Activated naive CD4-positive, alpha-beta T cell treated with anti-CD3 and anti-CD28 coated beads, Interleukin-2, amount 50 U/mL, for 72 hours (primary cell): ENCODE results near the gene AMBRA1. TPM values are rescaled to one million over a fixed set of nuclear protein-coding genes. Genes with fewer than 3 reads are reported as not detected.
A peak's percentile ranks its signal among the peaks of the same experiment; 100 is the strongest.

Experiments
- ATAC-seq, 2 donors: fragments of 150-1000 bp; cut with Tn5 transposase; 2 replicates each; pipeline ENCODE4 v1.10.0; 2021; ENCODE audit warnings: mild to moderate bottlenecking in 2 of 2, moderate library complexity in 2 of 2
- DNase-seq, 2 donors: peaks; one replicate each; pipeline ENCODE4 v3.0.0; 2021 to 2022; ENCODE audit warnings: low spot score in 2 of 2
- H3K27ac Mint-ChIP-seq, 2 donors: one replicate each; pipeline ENCODE4 v1.8.0; 2022; ENCODE audit warnings: mild to moderate bottlenecking in 2 of 2, mixed read lengths in 2 of 2
- H3K36me3 Mint-ChIP-seq, 2 donors: one replicate each; pipeline ENCODE4 v1.8.0; 2022; ENCODE audit warnings: mixed read lengths in 2 of 2
- H3K9me3 Mint-ChIP-seq, 2 donors: one replicate each; pipeline ENCODE4 v1.8.0; 2022; ENCODE audit warnings: mixed read lengths in 2 of 2
- total RNA-seq, 2 donors: library from RNA; stranded (reverse); gene quantifications; one replicate each; pipeline ENCODE4 v1.2.3, GENCODE V29; 2022

AMBRA1 gene
- total RNA-seq, 2 donors from 2014 or later, result 20.9 to 28.5 TPM

GRCh38 chr11:46362156-46363030 lies 231.4 kb downstream of the AMBRA1 start:
- Mint-ChIP-seq H3K9me3 (no peaks in the 10 kb centered on the region), H3K36me3 (no peaks in the 10 kb centered on the region), H3K27ac (peak overlapping the region; percentile 89 to 91)
- ATAC-seq (no peak), DNase-seq (no peak)

- DNase-seq, result peak; percentile 67 to 69
- Mint-ChIP-seq H3K36me3 (no peaks in the 10 kb centered on the region), H3K9me3 (no peaks in the 10 kb centered on the region), H3K27ac (peak overlapping the region; percentile 89 to 95)
- ATAC-seq, result peak; percentile 91 to 92
These were observed 232.3 kb downstream of the AMBRA1 start for GRCh38 chr11:46361283-46362155.

GRCh38 chr11:46360878-46361277 lies 232.9 kb downstream of the AMBRA1 start:
- no peaks in the 10 kb centered on the region for H3K36me3 Mint-ChIP-seq
- peak overlapping the region; percentile 89 to 95 for H3K27ac Mint-ChIP-seq
- DNase-seq (no peak), ATAC-seq (peak; percentile 33 to 53)
- H3K9me3 Mint-ChIP-seq, result no peaks in the 10 kb centered on the region

GRCh38 chr11:46359953-46360352 lies 233.9 kb downstream of the AMBRA1 start:
- DNase-seq (no peak), ATAC-seq (no peak)
- Mint-ChIP-seq H3K27ac (no peak overlapping the region), H3K9me3 (no peaks in the 10 kb centered on the region), H3K36me3 (no peaks in the 10 kb centered on the region)

DNA sequence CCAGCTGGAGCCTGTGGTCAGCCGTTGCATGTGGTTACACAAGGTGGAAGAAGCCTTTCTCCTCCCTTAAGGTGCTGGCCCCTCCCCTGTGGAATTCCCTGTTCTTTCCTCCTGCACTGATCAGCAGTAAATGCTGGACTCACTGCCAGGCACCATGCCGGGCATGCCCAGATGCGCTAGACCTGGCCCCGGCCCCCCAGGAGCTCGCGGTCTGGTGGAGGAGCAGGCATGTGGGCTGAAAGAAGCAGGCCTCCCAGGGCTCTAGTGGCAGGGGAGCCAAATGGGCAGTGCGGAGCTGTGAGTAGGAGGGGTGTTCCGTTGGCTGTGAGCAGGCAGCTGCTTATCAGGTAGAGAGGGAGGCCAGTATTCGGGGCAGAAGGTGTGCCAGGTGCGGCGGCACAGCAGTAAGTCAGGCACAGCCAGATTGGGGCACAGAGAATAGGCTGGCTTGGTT lies 236.3 kb downstream of the AMBRA1 start:
- no peak for ATAC-seq
- no peaks in the 10 kb centered on the region for H3K9me3 Mint-ChIP-seq
- no peak for DNase-seq
- peaks cover 0 to 11% of the 10 kb centered on the region in 2 donors for H3K36me3 Mint-ChIP-seq
- H3K27ac Mint-ChIP-seq, result peak overlapping the region in 1 of 2 donors; percentile 24

- ATAC-seq (no peak), DNase-seq (no peak)
- H3K27ac Mint-ChIP-seq, result peak overlapping the region in 1 of 2 donors; percentile 24
- H3K9me3 Mint-ChIP-seq, result no peaks in the 10 kb centered on the region
- H3K36me3 Mint-ChIP-seq, result peaks cover 0 to 11% of the 10 kb centered on the region in 2 donors
These were observed 236.8 kb downstream of the AMBRA1 start for GRCh38 chr11:46356924-46357482.

GRCh38 chr11:46353698-46354097 lies 240.1 kb downstream of the AMBRA1 start:
- Mint-ChIP-seq H3K27ac (peak overlapping the region; percentile 79 to 96), H3K9me3 (no peaks in the 10 kb centered on the region), H3K36me3 (peaks cover 0 to 18% of the 10 kb centered on the region in 2 donors)
- DNase-seq (peak in 1 of 2 donors; percentile 55), ATAC-seq (peak; percentile 43 to 46)

DNA sequence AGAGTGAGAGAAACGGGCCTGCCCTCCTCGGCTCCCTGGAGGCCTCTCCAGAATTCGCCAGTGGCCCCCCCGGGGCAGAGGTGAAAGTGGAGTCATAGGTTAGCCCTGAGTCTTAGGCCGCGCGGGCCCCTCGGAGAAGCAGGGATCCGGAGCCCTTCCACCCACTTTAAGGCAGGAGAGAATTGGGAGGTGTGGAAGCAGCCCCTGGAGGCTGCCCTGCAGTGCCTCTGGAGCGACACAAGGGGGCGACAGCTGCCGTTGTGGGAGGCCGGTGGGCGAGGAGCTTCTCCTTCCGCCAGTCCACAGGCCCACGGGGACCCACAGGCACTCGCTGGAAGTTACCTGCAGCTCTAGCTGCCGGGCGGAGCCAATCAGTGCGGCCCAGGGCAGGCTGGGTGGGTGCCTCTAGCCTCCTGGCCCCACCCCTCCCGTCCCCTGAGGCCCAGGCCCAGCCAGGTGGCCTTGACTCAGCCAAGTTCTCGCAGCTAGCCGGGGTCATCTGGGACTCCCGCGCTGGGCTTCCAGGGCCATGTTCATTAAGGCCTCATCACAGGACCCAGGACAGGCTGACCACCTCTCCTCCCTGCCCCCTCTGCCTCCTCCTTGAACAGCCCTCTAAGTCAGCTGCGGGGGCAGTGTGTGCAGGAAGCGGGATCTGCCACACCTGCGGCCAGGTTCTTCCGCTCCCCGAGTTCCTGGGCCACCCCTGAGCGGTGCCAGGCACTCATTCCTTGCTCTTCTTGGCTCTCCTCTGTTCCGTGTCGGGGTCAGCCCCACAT lies 241.6 kb downstream of the AMBRA1 start:
- ATAC-seq, result peak; percentile 17 to 74
- Mint-ChIP-seq H3K9me3 (no peaks in the 10 kb centered on the region), H3K27ac (peak overlapping the region; percentile 79 to 96), H3K36me3 (peaks cover 0 to 23% of the 10 kb centered on the region in 2 donors)
- DNase-seq, result peak; percentile 77 to 87

DNA sequence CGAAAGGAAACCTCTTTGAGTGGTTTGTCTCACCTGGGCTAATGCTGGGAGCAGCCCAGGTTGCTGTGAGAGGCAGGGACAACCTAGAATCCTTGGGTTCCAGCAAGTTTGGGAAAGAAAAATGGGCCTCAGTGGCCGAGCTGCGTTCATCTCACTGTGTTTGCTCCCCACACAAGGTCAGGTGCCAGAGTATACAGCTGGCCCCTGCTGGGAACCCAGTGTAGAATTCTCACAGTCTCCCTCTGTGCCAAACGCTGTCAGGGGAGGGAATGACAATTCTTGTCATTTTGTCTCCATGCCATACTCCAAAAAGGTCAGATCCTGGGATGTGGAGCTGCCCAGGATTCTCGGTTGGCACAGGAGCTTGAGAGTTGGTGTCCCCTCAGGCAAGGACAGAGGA lies 242.2 kb downstream of the AMBRA1 start:
- Mint-ChIP-seq H3K27ac (peak overlapping the region; percentile 77 to 79), H3K9me3 (no peaks in the 10 kb centered on the region), H3K36me3 (peaks cover 0 to 23% of the 10 kb centered on the region in 2 donors)
- DNase-seq (no peak), ATAC-seq (no peak)

GRCh38 chr11:46351148-46351547 lies 242.7 kb downstream of the AMBRA1 start:
- Mint-ChIP-seq H3K36me3 (peaks cover 0 to 23% of the 10 kb centered on the region in 2 donors), H3K27ac (peak overlapping the region in 1 of 2 donors; percentile 77), H3K9me3 (no peaks in the 10 kb centered on the region)
- DNase-seq (no peak), ATAC-seq (no peak)

DNA sequence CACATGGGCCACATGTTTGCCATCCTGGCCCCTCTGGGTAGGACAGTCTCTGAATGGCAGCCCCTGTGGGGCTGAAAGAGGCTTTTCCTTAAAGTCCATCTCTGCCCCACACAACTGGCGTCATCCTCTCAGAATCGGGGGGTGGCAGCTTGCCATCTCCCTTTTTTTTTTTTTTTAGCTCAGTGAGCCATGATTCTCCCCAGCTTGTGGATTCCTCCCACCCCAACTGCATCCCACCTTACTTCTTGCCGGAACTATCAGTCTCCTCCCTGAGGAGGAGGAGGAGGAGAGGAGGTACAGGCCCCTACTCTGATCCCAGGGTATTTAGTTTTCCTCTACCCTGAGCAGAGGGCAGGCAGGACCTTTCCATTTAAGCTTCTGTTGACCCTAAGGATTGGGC lies 243.1 kb downstream of the AMBRA1 start:
- H3K9me3 Mint-ChIP-seq, result no peaks in the 10 kb centered on the region
- H3K27ac Mint-ChIP-seq, result peak overlapping the region in 1 of 2 donors; percentile 45
- no peak for ATAC-seq
- H3K36me3 Mint-ChIP-seq, result peaks cover 0 to 23% of the 10 kb centered on the region in 2 donors
- DNase-seq, result no peak

DNA sequence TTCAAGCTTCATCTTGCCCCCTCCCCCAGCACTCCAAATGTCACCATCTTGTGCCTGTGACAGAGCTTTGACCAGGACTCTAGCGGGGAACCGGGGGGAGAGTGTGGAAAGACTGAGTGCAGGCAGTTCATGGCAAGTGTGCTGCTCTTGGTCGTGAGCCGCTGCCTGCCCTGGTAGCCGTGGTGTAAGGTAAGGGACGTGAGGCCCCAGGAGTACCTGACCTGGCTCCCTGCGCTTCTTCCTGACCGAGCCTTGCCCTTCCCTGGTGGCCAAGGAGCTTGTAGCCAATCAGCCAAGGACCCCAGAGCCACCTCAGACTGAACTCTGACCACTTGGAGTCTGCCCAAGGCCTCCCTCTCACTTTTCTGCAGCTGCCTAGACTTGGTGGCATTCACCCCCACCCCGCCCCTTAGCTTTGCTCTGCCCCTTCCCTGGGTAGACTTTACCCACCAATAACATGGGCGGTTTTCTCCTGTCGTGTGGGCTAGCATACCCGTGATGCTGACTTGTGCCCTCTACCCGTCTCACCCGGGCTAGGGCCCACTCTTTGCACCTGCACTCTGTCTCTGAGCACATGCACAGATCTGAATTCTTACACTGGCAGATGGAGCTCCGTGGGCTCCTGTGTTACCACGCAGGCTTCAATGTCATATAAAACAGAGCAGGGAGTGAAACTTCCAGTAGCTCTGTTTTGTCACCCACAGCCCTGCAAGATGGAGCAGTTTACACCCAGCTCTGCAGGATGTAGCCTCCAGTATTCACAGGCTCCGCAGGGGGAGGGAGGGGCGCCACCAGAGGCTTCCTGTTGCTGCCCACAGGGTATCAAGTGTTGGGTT lies 245.0 kb downstream of the AMBRA1 start:
- DNase-seq (peak; percentile 58 to 82), ATAC-seq (peak; percentile 24 to 54)
- peak overlapping the region; percentile 87 to 98 for H3K27ac Mint-ChIP-seq
- H3K9me3 Mint-ChIP-seq, result no peaks in the 10 kb centered on the region
- peaks cover 4 to 16% of the 10 kb centered on the region in 2 donors for H3K36me3 Mint-ChIP-seq

DNA sequence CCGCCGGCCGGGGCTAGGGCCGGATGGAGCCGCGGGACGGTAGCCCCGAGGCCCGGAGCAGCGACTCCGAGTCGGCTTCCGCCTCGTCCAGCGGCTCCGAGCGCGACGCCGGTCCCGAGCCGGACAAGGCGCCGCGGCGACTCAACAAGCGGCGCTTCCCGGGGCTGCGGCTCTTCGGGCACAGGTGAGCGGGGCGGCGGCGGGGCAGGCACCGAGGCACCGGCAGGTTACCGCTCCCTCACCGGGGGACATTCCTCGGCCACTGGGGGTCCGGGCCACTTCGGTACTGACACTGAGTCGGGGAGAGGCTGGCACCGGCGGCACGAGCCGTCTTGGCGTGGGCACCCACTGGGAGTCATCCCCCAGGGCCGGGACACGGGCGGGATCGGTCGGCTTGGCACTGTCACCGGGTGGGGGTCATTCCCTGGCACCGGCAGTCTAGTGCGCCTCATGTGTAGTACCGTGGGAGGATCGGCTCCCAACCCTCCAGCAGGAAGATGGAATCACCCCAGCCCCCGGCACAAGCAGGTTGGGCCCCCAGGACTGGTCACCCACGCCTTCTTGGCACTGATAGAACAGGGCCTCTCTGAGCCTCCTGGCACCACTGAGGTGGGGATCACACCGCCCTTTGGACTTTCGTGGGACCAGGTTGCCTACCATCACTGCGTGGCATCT lies 246.0 kb downstream of the AMBRA1 start:
- DNase-seq (no peak), ATAC-seq (no peak)
- peaks cover 4 to 14% of the 10 kb centered on the region in 2 donors for H3K36me3 Mint-ChIP-seq
- H3K9me3 Mint-ChIP-seq, result no peaks in the 10 kb centered on the region
- peak overlapping the region; percentile 87 to 98 for H3K27ac Mint-ChIP-seq

DNA sequence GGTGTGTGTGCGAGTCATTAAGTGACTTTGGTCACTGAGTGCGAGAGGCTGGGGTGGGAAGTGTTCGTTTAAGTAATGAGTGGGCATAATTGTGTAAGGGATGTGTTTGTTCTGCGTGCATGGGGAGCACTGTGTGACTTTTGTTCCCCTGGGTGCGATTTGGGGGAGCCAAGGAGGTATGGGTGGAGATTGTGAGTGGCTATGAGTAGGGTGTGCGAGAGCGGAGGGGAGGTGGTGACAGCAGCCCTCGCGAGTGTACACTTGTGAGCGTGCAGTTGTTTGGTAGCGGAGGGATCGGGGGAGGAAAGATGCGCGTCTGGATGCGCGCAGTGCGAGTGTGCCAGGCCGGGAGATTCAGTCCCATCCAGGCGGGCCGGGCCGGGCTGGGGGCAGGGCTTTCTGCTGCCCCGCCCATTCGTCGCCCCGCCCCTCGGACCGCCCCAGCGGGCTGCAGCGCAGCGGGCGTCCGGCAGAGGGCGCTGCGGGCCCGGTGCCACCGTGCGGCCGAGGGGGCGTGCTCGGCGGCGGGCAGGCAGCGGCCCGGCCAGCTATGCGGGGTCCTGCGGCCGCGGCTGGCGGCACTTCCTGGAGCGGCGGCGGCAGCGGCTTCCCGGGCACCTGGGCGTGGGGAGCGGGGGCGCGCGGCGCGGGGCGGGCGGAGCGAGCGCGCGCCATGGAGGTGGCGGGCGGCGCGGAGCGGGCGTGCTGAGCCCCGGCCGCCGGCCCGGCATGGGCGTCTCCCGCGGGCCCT lies 246.8 kb downstream of the AMBRA1 start, which contains the start of gene DGKZ:
DGKZ (plus strand) TSS at position 578 of the 751 bp plus-strand sequence. CDS start 197 bp downstream, outside the sequence.
- ATAC-seq (peak; percentile 53 to 72), DNase-seq (peak; percentile 92 to 97)
- no peaks in the 10 kb centered on the region for H3K9me3 Mint-ChIP-seq
- H3K27ac Mint-ChIP-seq, result peak within 1 kb of the TSS; percentile 87 to 98
- peaks cover 4 to 11% of the 10 kb centered on the region in 2 donors for H3K36me3 Mint-ChIP-seq
